Liver (tissue), 9 donors: ENCODE measurements around the gene PVALEF. TPM values are rescaled to one million over a fixed set of nuclear protein-coding genes. Genes with fewer than 3 reads are reported as not detected.

ENCODE experiments used
- DNase-seq: peaks from one replicate; pipeline ENCODE4 v3.0.0-alpha.2; 2017; ENCODE audit warnings: low spot score
- H3K27ac ChIP-seq, 2 donors: one replicate each; pipeline ENCODE4 v1.7.0; 2013; ENCODE audit warnings: inconsistent platforms in 2 of 2, low read length in 2 of 2, control low read depth in 1 of 2, low read depth in 1 of 2, mild to moderate bottlenecking in 1 of 2
- H3K27me3 ChIP-seq, 4 donors: one replicate each; pipeline versions ENCODE4 v1.6.1 to v1.7.0; 2013; ENCODE audit warnings: low read length in 3 of 4, inconsistent platforms in 1 of 4, mild to moderate bottlenecking in 1 of 4, moderate library complexity in 1 of 4; ENCODE audit not compliant: control insufficient read depth in 4 of 4, insufficient read depth in 4 of 4
- H3K36me3 ChIP-seq, 4 donors: one replicate each; pipeline versions ENCODE4 v1.6.1 to v1.7.0; 2013; ENCODE audit warnings: low read length in 3 of 4, mild to moderate bottlenecking in 3 of 4, low read depth in 1 of 4, moderate library complexity in 1 of 4; ENCODE audit not compliant: control insufficient read depth in 4 of 4, insufficient read depth in 3 of 4
- H3K4me1 ChIP-seq, 4 donors: one replicate each; pipeline versions ENCODE4 v1.6.1 to v1.7.0; 2013; ENCODE audit warnings: low read length in 3 of 4, mild to moderate bottlenecking in 3 of 4, moderate library complexity in 1 of 4; ENCODE audit not compliant: control insufficient read depth in 4 of 4, insufficient read depth in 4 of 4
- H3K4me3 ChIP-seq, 3 donors: one replicate each; pipeline versions ENCODE4 v1.6.1 to v1.7.0; 2013; ENCODE audit warnings: low read length in 3 of 3, control low read depth in 1 of 3, low read depth in 1 of 3, mild to moderate bottlenecking in 1 of 3
- H3K9ac ChIP-seq, 2 donors: one replicate each; pipeline ENCODE4 v1.7.0; 2013; ENCODE audit warnings: low read length in 2 of 2, mild to moderate bottlenecking in 2 of 2, moderate library complexity in 2 of 2, control low read depth in 1 of 2, low read depth in 1 of 2
- H3K9me3 ChIP-seq, 4 donors: one replicate each; pipeline versions ENCODE4 v1.6.1 to v1.7.0; 2013; ENCODE audit warnings: low read length in 3 of 4; ENCODE audit not compliant: control insufficient read depth in 4 of 4
- ATF3 ChIP-seq: IDR thresholded peaks from 2 replicates; pipeline ENCODE4 v1.6.1; 2016; ENCODE audit warnings: antibody characterized with exemption
- EGR1 ChIP-seq, 2 donors: IDR thresholded peaks; 2 replicates each; pipeline ENCODE4 v1.6.1; 2016 to 2018; ENCODE audit warnings: antibody characterized with exemption in 2 of 2, low read depth in 2 of 2
- FOXA1 ChIP-seq: IDR thresholded peaks from 2 replicates; pipeline ENCODE4 v1.6.1; 2016; ENCODE audit warnings: antibody characterized with exemption
- FOXA2 ChIP-seq: IDR thresholded peaks from 2 replicates; pipeline ENCODE4 v1.6.1; 2016; ENCODE audit warnings: antibody characterized with exemption
- GABPA ChIP-seq, 2 donors: IDR thresholded peaks in 1 of 2; conservative IDR thresholded peaks in 1 of 2; 2 replicates each; pipeline ENCODE4 v1.6.1; 2016; ENCODE audit warnings: antibody characterized with exemption in 2 of 2, mild to moderate bottlenecking in 1 of 2, moderate library complexity in 1 of 2
- HNF4A ChIP-seq, 2 donors: conservative IDR thresholded peaks; 2 replicates each; pipeline ENCODE4 v1.6.1; 2016; ENCODE audit warnings: antibody characterized with exemption in 2 of 2, mild to moderate bottlenecking in 2 of 2
- HNF4G ChIP-seq: IDR thresholded peaks from 2 replicates; pipeline ENCODE4 v1.6.1; 2016; ENCODE audit warnings: antibody characterized with exemption
- JUND ChIP-seq, 2 donors: IDR thresholded peaks; 2 replicates each; pipeline ENCODE4 v1.6.1; 2016; ENCODE audit warnings: antibody characterized with exemption in 2 of 2
- NR2F2 ChIP-seq: IDR thresholded peaks from 2 replicates; pipeline ENCODE4 v1.6.1; 2016; ENCODE audit warnings: antibody characterized with exemption
- RAD21 ChIP-seq, 2 donors: IDR thresholded peaks; 2 replicates each; pipeline ENCODE4 v1.6.1; 2016; ENCODE audit warnings: antibody characterized with exemption in 2 of 2, mild to moderate bottlenecking in 2 of 2
- RXRA ChIP-seq, 2 donors: IDR thresholded peaks; 2 replicates each; pipeline ENCODE4 v1.6.1; 2017 to 2018; ENCODE audit warnings: antibody characterized with exemption in 2 of 2, mild to moderate bottlenecking in 1 of 2
- SP1 ChIP-seq: IDR thresholded peaks from 2 replicates; pipeline ENCODE4 v1.6.1; 2018; ENCODE audit warnings: antibody characterized with exemption, mild to moderate bottlenecking
- TAF1 ChIP-seq: conservative IDR thresholded peaks from 2 replicates; pipeline ENCODE4 v1.6.1; 2016; ENCODE audit warnings: antibody characterized with exemption, mild to moderate bottlenecking
- YY1 ChIP-seq: IDR thresholded peaks from 2 replicates; pipeline ENCODE4 v1.6.1; 2016; ENCODE audit warnings: antibody characterized with exemption, mild to moderate bottlenecking
- WGBS: extraction: QIAGEN DNeasy Blood & Tissue Kit; methylation state at CpG from one replicate; pipeline ENCODE4 v1.1.7; 2013; 5-methylcytosine and 5-hydroxymethylcytosine counted together
- polyA plus RNA-seq, 2 donors: library from polyadenylated mRNA; stranded (reverse) in 1 of 2; unstranded in 1 of 2; fragments of 200-250 nt in 1 of 2; fragments of >200 nt in 1 of 2; fragmentation: Nextera tagmentation in 1 of 2; extraction: Ambion mirVana in 1 of 2; gene quantifications; one replicate each; pipeline versions ENCODE4 v1.2.1 to v1.2.3, GENCODE V29; 2013 to 2015
- total RNA-seq, 2 donors: library from RNA; depleted of rRNA; stranded (reverse); fragments of >200 nt; gene quantifications; one replicate each; pipeline ENCODE4 v1.2.3, GENCODE V29; 2014
- TF ChIP-seq, protein P1 (sequence below): IDR thresholded peaks from 2 replicates; pipeline ENCODE4 v1.6.1; 2016; ENCODE audit warnings: antibody characterized with exemption, mild to moderate bottlenecking
- TF ChIP-seq, protein P2 (sequence below): IDR thresholded peaks from 2 replicates; pipeline ENCODE4 v1.6.1; 2016; ENCODE audit warnings: antibody characterized with exemption
- TF ChIP-seq, protein P3 (sequence below): fragments of 150-350 bp; IDR thresholded peaks from 2 replicates; pipeline ENCODE4 v1.5.1; 2017; ENCODE audit warnings: improper control_type of control experiment, low read depth, low read length; ENCODE audit not compliant: missing input control
- TF ChIP-seq, protein P4 (sequence below): IDR thresholded peaks from 2 replicates; pipeline ENCODE4 v1.6.1; 2016; ENCODE audit warnings: antibody characterized with exemption
- donor health status: healthy.
- donor health status: healthy.
- donor health status: healthy.
- donor health status: healthy.
- donor health status: healthy.

Gene PVALEF
- total and polyA plus RNA-seq, 4 donors: not detected

- Histone ChIP-seq H3K9me3 (no peaks in the 10 kb centered on the region), H3K27me3 (no peaks in the 10 kb centered on the region), H3K4me3 (no peak overlapping the region), H3K36me3 (no peaks in the 10 kb centered on the region), H3K4me1 (peaks cover 5 to 13% (median 7%) of the 10 kb centered on the region in 4 donors), H3K9ac (no peak overlapping the region), H3K27ac (no peak overlapping the region)
- TF ChIP-seq RXRA (IDR thresholded peaks at IDR 0.05): no peak
- no peak for TF ChIP-seq GABPA (IDR thresholded peaks at IDR 0.05 in 1 of 2, conservative IDR thresholded peaks at IDR 0.05 in 1 of 2)
- TF ChIP-seq EGR1 (IDR thresholded peaks at IDR 0.05; ENCODE audit: low read depth in 2 of 2): no peak
- TF ChIP-seq YY1: no peak
- TF ChIP-seq, protein P1, sequence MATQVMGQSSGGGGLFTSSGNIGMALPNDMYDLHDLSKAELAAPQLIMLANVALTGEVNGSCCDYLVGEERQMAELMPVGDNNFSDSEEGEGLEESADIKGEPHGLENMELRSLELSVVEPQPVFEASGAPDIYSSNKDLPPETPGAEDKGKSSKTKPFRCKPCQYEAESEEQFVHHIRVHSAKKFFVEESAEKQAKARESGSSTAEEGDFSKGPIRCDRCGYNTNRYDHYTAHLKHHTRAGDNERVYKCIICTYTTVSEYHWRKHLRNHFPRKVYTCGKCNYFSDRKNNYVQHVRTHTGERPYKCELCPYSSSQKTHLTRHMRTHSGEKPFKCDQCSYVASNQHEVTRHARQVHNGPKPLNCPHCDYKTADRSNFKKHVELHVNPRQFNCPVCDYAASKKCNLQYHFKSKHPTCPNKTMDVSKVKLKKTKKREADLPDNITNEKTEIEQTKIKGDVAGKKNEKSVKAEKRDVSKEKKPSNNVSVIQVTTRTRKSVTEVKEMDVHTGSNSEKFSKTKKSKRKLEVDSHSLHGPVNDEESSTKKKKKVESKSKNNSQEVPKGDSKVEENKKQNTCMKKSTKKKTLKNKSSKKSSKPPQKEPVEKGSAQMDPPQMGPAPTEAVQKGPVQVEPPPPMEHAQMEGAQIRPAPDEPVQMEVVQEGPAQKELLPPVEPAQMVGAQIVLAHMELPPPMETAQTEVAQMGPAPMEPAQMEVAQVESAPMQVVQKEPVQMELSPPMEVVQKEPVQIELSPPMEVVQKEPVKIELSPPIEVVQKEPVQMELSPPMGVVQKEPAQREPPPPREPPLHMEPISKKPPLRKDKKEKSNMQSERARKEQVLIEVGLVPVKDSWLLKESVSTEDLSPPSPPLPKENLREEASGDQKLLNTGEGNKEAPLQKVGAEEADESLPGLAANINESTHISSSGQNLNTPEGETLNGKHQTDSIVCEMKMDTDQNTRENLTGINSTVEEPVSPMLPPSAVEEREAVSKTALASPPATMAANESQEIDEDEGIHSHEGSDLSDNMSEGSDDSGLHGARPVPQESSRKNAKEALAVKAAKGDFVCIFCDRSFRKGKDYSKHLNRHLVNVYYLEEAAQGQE: no peak
- TF ChIP-seq RAD21 (IDR thresholded peaks at IDR 0.05): no peak
- no peak for TF ChIP-seq SP1
- no peak for TF ChIP-seq TAF1
- TF ChIP-seq, protein P2, sequence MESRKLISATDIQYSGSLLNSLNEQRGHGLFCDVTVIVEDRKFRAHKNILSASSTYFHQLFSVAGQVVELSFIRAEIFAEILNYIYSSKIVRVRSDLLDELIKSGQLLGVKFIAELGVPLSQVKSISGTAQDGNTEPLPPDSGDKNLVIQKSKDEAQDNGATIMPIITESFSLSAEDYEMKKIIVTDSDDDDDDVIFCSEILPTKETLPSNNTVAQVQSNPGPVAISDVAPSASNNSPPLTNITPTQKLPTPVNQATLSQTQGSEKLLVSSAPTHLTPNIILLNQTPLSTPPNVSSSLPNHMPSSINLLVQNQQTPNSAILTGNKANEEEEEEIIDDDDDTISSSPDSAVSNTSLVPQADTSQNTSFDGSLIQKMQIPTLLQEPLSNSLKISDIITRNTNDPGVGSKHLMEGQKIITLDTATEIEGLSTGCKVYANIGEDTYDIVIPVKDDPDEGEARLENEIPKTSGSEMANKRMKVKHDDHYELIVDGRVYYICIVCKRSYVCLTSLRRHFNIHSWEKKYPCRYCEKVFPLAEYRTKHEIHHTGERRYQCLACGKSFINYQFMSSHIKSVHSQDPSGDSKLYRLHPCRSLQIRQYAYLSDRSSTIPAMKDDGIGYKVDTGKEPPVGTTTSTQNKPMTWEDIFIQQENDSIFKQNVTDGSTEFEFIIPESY: no peak
- TF ChIP-seq, protein P3, sequence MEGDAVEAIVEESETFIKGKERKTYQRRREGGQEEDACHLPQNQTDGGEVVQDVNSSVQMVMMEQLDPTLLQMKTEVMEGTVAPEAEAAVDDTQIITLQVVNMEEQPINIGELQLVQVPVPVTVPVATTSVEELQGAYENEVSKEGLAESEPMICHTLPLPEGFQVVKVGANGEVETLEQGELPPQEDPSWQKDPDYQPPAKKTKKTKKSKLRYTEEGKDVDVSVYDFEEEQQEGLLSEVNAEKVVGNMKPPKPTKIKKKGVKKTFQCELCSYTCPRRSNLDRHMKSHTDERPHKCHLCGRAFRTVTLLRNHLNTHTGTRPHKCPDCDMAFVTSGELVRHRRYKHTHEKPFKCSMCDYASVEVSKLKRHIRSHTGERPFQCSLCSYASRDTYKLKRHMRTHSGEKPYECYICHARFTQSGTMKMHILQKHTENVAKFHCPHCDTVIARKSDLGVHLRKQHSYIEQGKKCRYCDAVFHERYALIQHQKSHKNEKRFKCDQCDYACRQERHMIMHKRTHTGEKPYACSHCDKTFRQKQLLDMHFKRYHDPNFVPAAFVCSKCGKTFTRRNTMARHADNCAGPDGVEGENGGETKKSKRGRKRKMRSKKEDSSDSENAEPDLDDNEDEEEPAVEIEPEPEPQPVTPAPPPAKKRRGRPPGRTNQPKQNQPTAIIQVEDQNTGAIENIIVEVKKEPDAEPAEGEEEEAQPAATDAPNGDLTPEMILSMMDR: no peak
- TF ChIP-seq FOXA2: no peak
- TF ChIP-seq NR2F2: no peak
- no peak for TF ChIP-seq HNF4A (conservative IDR thresholded peaks at IDR 0.05)
- TF ChIP-seq ATF3: no peak
- TF ChIP-seq, protein P4, sequence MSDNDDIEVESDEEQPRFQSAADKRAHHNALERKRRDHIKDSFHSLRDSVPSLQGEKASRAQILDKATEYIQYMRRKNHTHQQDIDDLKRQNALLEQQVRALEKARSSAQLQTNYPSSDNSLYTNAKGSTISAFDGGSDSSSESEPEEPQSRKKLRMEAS: no peak
- TF ChIP-seq FOXA1: no peak
- no peak for TF ChIP-seq HNF4G
- TF ChIP-seq JUND (IDR thresholded peaks at IDR 0.05): no peak
- DNase-seq: no peak
- 97% methylated on average over 18 of the region's 18 CpGs for WGBS
Measured at GRCh38 chr17:81217491-81217890, 52.2 kb downstream of the PVALEF start.
